ENCODE data around the gene RACGAP1.

Gene RACGAP1

DNA sequence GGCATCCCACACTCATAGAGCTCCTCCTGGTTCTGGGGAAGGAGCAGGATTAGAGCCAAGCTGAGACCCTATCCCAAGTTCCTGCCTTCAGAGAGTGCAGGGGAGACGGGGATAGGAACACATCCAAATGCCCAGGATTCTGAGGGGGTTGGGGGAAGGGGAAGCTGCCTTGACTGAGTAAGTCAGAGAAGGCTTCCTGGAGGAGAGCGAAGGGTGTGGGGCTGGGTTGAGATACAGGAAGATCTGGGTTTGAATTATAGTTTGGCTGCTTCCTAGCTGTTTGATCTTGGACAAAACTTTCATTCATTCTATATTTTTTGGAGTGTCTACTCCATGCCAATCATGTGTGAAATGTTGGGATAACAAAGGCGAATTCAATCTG is 82.8 kb downstream of the RACGAP1 start:
- no peak for DNase-seq

DNA sequence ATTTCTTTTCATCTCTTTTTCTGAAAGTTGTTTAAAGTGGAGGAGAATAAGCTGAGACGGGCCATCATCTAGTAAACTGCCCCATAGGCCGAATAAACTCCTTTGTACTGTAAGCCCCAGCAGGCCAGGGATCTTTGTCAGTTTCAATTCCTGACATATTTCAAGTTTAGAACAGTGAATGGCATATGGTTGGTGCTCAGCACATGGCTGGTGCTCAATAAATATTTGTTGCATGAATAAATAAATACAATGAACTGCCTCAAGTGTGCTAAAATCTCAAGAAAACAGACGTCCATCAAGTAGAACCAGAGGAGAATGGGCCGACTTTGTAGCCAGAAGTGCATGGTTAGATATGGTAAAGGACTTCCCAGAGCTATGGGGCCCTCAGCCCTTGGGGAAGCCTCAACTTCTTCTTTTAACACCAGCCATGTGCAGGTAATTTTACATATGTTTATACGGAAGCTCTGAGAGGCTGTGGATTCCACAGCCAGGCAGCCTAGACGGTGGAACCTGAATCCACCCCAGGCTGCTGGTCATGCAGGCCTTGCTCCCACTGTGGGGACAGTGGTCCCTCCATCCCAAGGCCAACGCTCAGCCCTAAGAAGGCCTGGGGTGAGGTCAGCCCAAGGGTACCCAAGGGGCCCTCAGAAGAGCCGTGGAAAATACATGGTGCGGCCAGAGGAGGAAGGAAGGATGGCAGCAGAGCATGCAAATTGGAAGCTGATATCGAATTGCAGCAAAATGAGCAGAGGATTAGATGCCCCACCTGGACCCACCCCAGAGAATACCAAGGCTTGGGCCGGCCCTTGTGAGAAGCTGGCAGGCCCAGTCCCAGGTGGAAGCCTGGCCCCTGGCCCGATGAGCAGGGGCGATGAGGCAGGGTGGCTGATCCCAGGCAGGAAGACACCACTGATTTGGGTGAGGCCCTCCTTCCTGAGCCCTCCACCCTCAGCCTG is 83.5 kb downstream of the RACGAP1 start:
- no peak for DNase-seq

DNA sequence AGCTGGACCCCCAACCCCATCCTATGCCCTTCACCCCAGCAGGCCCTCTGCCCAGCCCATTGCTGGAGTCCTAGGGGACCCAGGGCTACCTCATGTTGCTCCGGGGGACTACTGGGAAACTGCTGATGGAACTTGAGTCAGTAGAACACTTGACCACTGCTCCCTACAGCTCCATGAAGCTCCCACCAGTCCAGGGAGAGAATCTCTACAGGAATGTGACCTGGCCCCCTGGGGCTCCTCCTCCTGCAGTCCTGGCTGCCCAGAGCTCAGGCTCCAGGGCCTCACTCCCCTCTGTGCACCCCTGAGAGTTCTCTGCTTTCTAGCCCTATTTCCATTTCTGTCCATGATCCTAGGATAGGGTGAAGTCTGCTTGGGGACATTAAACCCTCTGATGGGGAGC is 85.6 kb downstream of the RACGAP1 start:
- DNase-seq = no peak

DNA sequence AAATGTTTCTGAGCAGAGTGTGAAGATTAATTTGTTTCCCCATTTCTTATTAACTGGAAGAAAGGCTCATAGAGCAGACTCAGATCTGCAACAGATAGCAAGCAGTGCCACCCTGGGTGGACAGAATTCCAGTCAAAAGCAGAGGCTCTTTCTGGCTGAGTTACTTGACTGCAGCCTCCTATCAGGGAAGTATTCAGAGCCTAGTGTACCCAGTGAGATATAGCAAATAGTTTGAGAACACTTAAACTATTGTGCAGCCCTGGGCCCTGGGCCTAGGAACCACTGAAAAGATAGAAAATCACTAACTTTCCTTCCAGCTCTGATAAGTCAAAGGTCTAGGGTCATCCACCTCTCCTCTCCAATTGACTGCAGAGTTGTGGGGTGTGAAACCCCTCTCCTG is 86.0 kb downstream of the RACGAP1 start:
- DNase-seq = no peak

All from right kidney (tissue), 1 donor.